GM18507 (cell line): ENCODE results near the gene GRIK3.

Source experiments
- DNase-seq: peaks from one replicate; pipeline ENCODE4 v3.0.0; 2011; ENCODE audit warnings: low read depth; ENCODE audit not compliant: insufficient read length; ENCODE audit errors: extremely low spot score
- FAIRE-seq: peaks from 2 replicates; lab custom pipeline; 2011; peaks lifted over from hg19 to GRCh38; lab: Jason Lieb, UNC

Gene GRIK3

DNA sequence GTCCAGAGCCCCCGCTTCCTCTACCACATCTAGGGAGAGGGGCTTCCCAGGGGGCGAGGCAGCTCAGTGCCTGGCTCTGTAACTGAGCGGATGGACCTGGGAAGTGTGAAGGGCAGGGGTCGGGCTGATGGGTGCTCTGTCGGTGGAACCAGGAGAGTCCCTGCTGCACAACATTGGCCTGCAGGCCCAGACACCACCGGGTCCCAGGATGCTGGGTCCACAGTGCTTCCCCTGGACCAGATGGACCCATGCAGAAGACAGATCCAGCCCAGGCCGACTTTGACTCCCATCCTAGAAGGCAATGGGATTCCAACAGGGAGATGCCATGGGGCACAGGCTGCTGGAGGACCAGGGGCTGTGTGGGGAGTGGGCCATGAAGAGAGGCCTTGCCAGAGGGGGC is 212.9 kb downstream of the GRIK3 start:
- DNase-seq: no peak

DNA sequence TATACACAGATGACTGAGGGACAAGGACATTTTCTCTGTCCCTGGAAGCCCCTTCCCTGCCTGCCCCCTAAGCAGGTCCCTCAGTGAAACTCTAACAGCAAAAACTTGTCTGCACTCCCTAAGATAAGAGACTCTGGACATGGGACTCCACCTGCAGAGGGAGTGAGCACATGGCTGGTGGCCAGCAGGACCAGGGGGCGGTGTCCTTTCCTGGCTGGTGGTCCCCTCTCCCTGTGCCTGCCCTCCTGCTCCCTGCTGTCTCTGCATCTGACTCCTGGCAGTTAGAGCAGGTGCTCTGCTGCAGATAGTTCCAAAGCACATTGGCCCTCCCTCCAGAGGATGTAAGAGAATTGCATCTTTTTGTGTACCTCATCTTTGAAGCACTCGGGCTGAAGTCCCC is 215.5 kb downstream of the GRIK3 start:
- no peak for DNase-seq
- no peak for FAIRE-seq

More for the DNA sequence above, 212.9 kb downstream of the GRIK3 start:
- FAIRE-seq: no peak

DNA sequence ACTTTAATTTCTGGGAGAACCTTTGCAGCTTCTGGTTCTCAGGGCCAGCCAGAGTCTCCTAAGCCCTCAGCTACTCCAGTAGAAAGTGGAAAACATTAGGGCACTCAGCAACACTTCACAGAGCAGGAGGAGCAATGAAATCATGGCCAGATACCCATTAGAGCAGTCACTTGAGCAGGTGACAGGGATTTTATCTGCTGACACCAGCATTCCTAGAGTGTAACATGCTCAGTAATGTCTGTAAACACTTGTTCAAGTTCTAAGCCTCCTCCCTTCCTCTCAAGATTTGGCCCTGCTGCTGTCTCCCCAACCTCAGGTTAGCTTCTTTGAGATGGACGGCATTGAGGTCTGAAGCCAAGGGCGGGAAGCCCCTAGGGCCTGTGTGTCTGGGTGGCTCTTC is 218.0 kb downstream of the GRIK3 start:
- no peak for FAIRE-seq

DNA sequence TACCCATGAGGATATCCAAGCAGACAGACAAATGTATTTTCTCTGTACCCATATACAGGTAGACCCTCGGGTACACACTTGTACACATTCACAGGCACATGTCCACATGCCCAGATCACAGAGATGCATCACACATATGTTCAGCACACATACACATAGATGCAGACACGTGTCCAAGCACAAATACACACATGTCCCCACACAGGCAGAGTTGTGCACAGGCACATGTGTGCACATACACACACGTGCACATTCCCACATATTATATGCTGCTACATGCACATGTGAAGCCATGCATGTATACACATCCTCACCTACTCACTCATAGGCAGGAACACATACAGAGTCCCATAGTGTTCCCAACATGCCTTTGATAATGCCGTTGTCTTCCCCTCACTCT is 219.5 kb downstream of the GRIK3 start:
- FAIRE-seq (no peak), DNase-seq (no peak)

More for the DNA sequence above, 218.0 kb downstream of the GRIK3 start:
- DNase-seq: no peak

DNA sequence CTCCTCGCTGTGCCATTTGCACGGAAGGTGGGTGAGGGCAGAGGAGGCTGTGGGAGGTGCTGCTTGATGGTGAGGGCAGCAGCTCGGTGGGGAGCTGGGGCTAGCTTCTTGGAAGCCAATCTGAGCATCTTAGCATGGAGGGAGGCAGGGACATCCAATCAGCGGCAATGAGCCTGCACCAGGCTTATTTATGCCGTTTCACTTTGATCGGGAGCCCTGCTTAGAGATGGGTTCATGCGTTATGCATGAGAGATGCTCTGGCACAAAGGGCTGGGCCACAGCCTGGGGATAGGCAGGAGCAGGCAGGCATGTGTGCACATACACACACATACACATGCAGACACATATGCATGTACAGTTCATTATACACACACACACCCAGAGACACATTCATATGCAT is 220.2 kb downstream of the GRIK3 start:
- FAIRE-seq: no peak
- no peak for DNase-seq

DNA sequence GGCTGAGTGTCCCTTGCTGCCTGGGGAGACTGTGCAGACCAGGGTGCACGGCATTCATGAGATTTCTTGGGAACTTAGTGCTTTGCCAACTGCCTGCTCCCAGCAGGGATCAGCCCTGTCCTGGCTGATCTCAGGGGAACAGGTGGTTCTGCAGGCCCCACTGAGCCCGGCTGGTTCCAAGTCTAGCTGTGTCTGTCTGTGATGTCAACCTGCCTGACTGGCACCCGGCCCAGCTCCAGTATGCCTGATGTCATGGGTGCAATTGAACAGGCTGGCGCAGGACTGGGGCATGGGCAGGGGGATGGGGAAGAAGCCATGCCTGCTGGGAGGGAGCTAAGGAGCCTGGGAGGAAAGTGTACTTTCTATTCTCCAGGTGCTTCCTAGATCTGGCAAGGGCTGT is 227.1 kb downstream of the GRIK3 start:
- no peak for FAIRE-seq
- DNase-seq: no peak

DNA sequence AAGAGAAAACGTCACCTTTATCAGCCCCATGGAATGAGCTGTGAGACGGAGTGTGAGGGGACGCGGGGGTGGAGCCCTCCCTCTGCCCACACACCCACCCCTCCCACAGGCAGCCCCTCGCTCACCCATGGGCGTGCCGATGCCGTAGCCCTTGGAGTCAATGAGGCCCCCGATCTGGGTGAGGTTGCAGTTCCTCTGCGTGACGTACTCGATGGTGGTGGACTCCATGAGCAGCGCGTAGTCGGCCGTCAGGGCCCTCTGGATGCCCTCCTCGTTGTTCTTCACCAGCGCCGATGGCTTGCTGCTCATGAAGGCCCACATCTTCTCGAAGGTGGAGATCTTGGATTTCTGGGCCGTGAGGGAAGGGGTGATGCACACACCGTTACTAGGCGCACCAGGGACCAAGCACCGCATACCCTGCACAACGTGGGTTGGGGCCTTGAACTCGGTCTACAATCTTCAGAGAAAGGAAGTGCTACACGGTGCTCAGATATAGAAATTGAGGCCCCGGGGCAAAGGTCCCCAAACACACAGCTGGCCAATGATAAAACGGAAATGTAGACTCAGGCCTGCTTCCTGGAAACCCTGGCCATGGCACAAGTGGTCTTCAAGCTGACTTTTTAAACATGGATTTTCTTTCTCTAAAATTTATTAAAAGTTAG is 228.2 kb downstream of the GRIK3 start:
- FAIRE-seq (no peak), DNase-seq (no peak)

DNA sequence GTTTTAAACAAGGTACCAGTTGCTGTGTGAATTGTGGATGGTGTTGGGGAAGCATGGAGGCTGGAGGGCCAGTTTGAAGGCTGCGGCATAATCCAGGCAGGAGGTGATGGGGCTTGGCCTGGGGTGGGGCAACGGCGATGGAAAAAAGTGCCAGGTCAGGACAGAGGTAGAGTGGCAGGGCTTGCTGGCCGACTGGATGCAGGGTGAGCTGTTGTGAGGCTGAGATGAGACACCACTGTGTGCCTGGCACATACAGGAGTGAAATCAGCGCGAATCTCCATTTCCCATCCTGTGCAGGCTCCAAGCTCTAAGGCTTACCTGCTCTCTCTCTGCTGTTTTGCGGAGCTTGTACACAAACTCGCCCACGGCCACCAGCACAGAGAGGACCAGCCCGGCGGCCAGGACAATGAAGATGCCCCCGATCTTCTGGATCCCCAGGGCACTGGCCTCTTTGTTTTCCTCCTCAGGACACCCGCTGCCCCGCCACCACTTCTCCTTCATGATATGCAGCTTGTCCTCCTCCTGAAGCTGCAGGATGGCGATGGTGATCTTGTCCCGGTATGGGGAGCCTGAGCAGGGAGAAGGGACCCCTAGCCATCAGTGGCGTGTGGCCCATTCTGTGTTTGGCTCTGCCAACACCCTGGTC is 229.5 kb downstream of the GRIK3 start:
- DNase-seq (no peak), FAIRE-seq (no peak)

DNA sequence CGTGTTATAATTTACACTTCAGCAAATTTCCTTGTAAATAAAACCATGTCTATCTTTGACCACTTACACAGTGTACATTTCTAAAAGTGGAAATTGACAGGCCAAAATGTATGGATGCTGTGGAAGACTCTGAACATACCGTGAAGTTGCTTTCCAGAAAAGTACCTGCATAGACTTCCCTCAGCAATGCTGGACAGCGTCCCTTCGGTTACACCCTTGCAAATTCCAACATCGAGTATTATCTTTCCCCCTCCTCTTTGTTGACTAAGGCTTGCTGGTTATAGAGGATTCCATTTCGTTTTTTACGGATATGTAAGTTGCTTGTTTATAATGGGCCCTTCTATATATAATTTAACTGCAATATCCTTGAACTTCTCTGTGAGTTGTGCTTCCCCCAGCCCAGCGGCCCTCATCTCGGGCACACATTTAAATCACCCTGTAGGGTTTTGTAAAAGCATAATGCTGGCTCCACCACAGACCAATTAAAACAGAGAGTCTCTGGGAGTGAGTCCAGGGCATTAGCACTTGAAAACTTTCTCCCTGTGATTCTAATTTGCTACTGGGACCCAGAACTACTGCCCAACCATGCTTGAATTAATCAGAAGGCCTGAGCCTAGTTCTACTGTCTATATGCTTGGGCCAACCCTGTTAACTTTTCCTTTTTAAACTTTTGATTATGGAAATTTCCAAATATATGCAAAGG is 230.3 kb downstream of the GRIK3 start:
- DNase-seq (no peak), FAIRE-seq (no peak)

DNA sequence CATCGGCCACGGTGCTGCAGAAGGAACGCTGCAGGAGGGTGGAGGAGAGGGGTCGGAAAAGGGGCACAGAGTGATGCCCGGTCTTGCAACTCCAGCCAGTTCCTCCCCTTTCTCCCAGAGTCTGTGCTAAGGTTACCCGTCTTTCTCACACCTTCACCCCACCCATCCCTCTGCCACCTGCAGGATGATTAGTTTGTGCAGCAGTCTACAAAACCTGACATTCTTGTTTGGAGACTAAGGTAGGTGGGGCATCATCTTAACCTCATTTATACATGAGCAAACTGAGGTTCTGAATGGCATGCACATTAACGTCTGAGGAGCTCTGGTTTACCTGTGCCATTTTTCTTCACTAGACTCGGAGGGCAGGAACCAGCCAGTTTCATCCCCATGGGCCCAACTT is 232.3 kb downstream of the GRIK3 start:
- no peak for FAIRE-seq
- DNase-seq: no peak

DNA sequence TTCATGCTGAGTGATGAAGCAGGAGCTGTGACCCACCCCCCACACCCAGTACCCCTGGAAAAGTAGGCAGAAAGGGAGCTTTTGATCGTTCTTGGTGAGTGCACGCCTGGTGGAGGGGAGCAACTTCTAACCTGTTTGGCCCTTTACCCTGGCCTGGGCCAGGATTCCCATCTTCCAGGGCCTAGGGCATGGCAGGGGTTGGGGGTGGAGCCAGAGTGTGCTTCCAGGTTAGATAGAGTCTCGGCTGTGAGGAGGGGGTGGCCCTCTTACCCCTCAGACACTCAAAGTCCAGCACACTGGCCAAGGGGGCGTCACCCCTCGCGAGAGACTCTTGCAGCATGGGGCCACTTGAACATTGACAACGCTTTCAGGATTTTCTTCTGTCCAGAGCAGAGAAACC is 236.6 kb downstream of the GRIK3 start:
- DNase-seq (no peak), FAIRE-seq (no peak)

DNA sequence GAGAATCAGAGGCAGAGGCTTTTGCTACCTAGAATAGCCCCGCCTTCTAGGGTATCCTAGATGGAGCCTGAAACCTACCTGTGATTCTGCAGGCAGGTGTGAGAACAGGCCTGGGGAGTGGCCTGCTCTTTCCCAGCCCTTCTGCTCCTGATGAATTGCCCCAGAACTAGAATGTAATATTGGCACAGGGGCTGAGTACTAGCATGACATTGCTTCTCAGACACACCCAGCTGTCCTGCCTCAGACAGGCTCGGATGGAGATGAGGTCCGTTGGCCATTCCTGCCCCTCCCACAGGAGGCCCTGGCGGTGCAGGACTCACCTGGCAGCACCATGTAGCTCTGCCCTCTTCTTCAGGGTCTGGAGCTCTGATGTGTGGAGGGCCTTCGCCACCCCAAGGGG is 237.6 kb downstream of the GRIK3 start:
- FAIRE-seq: no peak

DNA sequence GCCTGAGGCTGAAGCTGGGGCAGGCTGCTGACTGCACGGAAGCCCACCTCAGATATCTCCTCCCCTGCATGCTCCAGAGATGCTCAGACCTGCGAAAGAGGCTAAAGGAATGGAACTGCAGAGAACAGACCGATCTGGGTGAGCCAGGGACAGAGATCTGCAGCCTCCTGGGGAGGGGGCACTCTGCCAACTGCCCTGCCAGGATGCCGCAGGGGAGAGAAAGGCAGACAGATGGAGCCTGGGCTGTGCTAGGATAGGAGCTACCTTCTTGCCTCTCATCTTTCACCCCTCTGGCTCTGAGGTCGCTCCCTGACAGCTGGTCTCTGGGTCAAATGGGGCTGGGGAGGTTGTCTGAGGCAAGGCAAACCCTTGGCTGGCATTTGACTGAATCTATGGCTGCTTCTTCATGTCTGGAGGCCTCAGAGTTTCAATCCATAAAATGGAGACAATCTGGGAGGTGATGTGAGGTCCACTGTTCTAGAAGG is 238.2 kb downstream of the GRIK3 start:
- DNase-seq: no peak
- no peak for FAIRE-seq

More for the DNA sequence above, 237.6 kb downstream of the GRIK3 start:
- no peak for DNase-seq

DNA sequence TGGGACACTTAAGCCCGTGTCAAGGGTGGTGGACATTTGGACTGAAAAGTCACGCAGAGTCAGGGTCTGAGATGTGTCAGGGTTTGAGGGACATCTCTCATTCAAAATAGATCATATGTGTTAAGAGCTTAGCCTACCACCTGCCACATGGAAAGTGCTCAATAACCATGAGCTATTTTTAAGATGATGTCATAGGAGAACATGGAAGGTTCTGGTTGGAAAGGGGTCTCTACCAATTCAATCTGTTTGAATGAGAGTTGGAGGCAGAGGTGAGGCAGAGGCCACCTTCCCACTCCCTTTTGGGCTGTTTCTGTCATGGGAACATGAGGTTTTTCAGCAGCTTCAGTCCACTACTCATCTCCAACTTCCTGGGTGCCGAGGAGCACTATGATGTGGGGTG is 239.9 kb downstream of the GRIK3 start:
- FAIRE-seq: no peak

DNA sequence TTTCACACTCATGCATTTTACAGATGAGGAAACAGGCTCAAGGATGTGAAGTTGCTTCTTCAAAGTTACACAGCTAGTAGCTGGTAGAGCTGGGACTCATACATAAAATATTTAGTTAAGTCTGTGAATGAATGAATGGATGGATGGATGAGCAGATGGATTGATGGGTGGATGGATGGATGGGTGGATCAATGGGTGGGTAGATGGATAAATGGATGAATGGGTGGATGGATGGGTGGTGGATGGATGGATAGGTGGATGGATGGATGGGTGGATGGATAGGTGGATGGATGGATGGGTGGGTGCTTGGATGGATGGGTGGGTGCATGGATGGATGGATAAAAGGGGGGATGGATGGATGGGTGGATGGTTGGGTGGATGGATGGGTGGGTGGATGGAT is 240.9 kb downstream of the GRIK3 start:
- no peak for FAIRE-seq

More for the DNA sequence above, 239.9 kb downstream of the GRIK3 start:
- DNase-seq: no peak

DNA sequence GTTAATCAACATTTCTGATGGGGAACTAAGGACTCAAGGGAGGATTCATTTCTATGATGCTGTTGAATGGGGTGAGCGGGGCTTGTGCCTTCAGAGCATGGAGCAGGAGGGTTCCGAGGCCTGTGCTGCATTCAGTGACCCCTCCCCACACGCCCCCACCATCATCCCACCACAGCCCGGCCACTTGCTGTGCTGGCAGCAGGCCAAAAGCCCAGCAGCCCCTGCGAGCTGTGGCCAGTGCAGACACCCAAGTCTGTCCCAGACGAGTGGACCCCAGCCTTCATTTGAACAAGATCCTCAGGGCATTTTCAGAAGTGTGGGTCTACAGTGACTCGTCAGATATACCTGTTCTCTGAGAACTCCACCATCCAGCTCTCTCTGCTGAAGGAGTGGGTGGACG is 242.0 kb downstream of the GRIK3 start:
- FAIRE-seq (no peak), DNase-seq (no peak)

More for the DNA sequence above, 240.9 kb downstream of the GRIK3 start:
- DNase-seq: no peak

DNA sequence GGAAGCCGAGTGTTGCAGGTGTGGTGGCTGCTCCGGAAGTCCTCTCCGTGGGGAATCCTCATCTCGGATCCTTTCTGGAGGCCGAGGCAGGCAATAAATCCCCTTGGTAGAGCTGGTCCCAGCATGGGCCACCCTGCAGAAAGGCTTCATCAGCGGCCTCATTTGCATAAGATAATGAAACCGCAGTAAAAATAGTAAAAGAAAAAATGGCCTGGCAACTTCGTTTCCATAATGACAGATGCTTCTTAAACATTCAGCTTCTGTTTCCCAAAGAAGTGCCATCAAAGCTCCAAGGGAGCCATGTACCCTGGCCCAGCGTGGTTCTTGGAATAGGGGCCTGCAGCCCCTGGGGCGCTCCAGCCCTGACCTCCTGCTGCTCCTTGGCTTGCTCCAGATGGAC is 244.1 kb downstream of the GRIK3 start:
- FAIRE-seq (no peak), DNase-seq (no peak)

DNA sequence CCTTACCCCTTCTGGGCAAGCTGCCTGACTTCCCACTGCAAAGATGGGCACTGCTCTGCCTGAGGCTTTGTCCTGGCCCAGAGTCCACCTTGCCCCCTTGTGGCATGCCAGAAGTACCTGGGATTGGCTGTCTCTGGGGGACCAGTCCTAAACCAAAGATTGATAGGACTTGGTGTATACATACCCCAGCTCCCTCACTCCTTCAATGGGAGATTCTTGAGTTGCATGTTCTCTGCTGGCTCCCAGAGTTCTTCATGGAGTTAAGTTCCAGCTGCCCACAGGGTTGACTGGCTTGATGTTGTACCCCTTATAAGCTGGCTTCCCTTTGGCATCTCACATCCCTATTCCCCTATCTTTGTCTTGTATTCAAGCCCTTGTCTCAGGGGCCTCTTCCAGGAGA is 244.8 kb downstream of the GRIK3 start:
- DNase-seq (no peak), FAIRE-seq (no peak)

DNA sequence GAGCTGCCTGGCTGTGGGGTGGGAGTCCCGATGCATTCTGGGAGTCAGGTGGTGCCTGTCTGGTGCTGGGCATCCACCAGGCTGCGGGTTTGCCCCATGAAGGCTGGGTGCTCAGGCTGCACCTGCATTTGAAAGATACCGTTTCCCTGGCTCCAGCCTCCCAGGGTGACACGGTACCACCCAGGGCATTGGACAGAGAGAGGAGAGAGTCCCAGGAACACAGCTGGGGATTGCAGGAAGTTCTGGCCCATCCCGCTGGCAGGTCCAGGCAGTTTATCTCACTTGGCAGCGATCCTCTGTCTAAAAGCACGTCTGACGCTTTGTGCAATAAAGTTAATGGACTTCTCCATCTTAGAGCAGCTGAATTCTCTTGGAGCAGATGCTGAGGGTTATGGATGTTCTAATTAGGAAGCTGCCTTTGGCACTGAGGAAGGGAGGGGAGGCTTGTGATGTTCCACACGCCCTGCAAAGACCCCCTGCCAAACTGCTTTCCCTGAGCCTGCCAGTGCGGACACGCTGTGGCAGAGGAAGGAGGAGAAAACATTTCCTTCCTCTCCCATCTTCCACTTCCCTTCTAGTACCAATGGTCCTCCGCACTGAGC is 246.9 kb downstream of the GRIK3 start:
- DNase-seq (no peak), FAIRE-seq (no peak)

DNA sequence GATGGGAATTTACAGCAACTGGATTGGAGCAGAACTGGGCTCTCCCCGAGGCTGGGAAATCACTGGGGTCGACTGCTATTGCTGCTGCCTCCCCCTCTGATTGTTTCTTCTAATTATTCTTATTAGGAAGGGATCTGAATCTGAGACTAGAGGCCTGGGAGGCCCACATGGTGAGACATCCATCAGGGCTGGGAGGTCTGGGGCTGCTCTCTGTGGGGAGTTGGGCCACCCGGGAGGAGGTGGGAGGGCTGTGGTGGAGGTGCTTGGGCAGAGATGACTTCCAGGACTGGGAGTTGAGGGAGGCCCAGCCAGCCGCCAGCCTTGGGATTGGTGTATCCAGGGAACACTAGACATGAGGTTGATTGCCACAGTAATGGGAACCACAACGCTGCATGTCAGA is 247.9 kb downstream of the GRIK3 start:
- FAIRE-seq: no peak
- no peak for DNase-seq
